NCI-H2171 (cell line): ENCODE measurements around the gene AGPAT1.

ENCODE experiments used
- DNase-seq: peaks from one replicate; lab custom pipeline; 2025; lab: John Stamatoyannopoulos, UW

AGPAT1 gene

DNA sequence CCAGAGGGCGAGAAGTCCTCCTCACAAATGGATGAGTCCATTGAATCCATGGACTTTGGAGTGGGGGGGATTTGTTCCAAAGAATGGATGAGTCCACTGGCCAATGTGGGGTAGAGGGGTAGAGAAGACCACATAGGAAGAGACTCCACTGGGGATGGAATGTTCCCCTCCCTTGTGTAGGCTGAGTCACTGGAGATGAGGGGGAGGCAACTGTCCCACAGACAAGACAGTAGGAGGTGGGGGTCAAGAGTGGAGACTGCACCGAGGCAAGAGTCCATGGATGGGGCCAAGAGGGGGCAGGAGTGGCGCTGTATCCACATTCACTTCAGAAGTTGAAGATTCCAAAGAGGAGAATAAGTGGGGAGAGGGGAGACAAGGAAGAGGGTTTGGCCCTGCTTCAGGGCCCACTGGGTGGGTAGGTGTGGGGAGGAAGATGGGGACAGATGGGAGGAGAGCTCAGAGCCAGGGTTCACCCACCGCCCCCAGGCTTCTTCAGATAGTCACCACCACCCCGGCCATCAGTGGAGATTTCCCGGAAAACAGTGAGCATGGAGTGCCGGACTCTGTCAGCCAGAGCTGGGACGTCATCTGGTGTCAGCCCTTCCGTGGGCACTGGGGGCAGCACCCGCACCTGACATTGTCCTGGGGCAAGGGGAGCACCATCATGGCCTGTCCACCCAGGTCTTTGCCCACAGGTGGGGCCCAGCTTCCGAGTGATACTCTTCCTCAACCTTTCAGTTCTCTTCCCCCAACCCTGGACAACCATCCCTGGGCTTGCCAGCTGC, 6.9 kb downstream of the AGPAT1 start:
- DNase-seq, result no peak

DNA sequence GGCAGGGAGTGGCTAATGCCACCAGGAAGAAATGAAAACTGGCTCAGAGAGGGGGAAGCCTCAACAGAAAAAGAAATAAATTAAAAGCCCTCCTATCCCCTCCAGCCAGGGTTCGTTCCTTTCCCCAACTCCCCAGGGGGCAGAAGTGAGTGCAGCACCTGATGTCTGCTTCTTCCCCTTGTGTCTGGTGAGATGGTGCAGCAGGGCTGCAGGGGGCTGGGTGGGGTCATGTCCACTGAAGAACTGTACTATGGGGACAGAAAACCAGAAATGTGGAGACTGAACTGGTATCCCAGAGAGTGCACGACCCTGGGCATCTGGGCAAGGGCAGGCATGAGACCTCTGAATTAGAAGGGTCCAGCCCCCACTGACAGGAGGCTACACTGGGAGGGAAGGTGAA, 7.5 kb downstream of the AGPAT1 start:
- no peak for DNase-seq

DNA sequence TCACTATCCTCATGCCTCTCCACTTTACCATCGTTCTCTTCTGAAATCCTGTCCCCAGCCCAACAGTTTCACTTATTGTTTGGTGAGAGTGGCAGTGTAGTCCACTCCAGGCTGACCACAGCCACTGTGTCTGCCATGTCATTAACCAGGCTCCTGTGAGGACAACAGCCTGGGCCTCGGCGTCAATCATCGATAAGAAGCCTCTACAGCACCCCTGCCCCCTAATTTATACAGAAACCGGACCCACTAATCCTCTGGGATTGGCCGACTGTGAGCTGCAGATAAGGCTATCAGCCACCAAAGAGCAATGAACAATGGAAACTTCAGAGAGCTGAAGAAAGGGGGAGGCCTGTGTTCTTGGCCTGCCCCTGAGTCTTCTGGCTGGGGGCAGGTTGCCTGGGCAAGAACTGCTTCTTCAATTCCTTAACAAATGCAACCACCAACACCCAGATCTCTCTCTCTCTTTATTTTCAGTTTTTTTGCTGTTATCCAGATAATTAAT, 8.1 kb downstream of the AGPAT1 start:
- DNase-seq, result no peak

DNA sequence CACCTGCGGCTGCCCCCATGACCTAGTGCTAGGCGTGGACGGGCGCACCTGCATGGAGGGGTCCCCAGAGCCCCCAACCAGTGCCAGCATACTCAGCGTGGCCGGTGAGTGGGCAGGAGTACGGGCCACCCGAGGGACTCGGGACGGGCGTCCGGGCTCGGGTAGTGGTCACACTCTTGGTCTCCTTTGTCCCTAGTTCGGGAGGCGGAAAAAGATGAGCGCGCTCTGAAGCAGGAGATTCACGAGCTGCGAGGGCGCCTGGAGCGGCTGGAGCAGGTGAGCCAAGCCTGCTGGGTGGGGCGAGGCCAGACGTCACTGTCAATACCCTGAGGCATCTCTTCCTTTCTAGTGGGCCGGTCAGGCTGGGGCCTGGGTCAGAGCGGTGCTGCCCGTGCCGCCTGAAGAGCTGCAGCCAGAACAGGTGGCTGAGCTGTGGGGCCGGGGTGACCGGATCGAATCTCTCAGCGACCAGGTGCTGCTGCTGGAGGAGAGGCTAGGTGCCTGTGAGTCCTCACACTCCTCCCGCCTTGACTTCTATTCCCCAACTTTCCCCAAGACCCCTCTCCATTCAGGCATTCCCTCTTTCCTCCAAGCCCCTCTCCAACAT, 8.6 kb downstream of the AGPAT1 start:
- no peak for DNase-seq

DNA sequence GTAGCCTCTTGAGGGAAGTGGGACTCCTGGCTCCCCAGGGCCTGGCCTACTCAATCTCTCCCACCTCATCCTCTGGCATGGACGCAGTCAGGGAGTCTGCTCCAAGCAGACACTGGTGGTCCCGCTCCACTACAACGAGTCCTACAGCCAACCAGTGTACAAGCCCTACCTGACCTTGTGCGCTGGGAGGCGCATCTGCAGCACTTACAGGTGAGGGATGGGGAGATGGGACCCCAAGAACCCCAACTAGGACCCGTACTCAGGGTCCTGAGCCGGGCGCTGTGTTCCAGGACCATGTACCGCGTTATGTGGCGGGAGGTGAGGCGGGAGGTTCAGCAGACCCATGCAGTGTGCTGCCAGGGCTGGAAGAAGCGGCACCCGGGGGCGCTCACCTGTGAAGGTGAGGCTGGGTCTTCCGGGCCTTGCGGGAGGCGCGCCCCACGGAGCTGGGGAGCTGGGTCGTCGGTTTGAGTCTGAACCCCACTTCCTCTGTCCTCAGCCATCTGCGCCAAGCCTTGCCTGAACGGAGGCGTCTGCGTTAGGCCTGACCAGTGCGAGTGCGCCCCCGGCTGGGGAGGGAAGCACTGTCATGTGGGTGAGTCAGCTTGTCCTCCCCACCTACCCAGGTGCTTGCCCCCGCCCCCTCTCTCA, 9.3 kb downstream of the AGPAT1 start:
- DNase-seq, result no peak

DNA sequence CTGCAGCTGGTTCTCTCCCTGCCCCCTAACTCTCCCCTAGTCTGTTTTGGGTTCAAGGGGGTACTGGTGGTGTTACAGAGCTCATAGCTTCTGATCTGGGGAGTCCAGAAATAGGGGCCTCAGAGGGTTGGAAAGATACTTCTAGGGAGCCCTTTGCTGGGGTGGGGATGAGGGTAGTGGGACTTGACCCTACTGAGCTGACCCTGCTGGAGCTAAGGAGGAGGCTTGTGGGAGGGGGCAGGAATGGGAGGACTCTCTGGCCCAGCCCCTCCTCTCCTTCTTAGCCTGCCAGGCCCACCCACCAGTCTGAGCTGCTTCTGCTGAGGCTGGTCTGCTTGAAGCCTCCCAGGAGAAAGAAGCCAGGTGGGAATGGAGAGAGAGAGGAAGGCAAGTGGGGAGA, 11.6 kb downstream of the AGPAT1 start, which contains the start of gene EGFL8:
Gene EGFL8 (plus strand): TSS at position 301 of the 400 bp plus-strand sequence. CDS start 1,571 bp downstream, outside the sequence.
- DNase-seq, result no peak

DNA sequence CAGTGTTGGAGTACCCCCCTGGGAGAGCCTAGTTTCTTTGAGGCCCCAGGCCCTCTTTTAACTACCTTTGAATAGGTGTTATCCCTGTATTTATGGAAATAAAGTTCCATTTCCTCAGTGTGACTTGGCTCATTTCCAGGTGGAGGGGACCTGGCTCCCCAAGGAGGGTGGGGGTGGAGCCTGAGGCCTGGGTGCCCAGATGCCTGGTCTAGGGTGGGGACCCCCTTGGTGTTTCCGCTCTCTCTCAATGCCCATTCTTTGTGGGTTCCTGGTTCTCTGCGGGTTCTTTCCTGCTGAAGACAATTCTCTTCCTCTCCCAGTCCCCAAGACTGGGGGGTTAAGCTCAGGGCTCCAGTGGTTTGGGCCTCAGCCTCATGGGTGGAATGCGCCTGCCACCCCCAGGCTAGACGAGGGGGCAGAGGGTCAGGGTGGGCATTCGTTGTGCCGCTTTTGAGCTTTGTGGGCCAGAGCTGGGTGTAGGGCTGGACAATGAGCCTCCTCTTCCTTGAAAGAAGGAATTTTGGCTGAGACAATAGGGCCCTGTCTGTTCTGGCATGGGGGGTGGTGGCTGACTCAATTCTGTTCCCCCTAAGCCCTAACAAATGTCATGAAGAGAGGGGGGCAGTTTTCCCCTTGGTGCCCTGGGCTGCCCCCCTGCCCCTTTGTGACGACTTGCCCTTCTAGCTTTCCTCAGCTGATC, 12.2 kb downstream of the AGPAT1 start:
- no peak for DNase-seq

DNA sequence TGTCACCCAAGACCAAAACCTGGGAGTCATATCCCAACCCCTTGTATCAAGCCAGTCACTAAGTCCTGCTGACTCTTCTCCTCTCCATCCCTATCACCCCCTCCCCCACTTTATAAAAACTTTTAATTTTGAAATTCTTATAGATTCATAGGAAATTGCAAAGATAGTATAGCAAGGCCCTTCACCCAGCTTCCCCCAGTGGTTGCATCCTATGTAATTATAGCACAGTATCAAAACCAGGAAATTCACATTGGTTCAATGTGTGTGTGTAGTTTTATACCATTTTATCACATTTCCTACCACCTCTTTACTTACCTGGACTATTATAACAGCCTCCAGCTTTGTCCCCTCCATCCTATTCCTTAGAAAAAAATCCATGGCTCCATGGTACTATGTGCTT, 17.8 kb downstream of the AGPAT1 start:
- no peak for DNase-seq

DNA sequence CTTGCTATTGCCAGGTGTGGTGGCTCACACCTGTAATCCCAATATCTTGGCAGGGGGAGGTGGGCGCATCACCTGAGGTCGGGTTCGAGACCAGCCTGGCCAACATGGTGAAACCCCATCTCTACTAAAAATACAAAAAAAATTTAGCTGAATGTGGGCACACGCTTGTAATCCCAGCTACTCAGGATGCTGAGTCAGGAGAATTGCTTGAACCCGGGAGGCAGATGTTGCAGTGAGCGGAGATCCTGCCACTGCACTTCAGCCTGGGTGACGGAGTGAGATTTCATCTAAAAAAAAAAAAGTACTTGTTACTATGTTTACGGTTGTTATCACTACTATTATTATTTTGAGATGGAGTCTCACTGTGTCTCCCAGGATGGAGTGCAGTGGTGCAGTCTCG, 19.0 kb downstream of the AGPAT1 start:
- DNase-seq, result no peak

DNA sequence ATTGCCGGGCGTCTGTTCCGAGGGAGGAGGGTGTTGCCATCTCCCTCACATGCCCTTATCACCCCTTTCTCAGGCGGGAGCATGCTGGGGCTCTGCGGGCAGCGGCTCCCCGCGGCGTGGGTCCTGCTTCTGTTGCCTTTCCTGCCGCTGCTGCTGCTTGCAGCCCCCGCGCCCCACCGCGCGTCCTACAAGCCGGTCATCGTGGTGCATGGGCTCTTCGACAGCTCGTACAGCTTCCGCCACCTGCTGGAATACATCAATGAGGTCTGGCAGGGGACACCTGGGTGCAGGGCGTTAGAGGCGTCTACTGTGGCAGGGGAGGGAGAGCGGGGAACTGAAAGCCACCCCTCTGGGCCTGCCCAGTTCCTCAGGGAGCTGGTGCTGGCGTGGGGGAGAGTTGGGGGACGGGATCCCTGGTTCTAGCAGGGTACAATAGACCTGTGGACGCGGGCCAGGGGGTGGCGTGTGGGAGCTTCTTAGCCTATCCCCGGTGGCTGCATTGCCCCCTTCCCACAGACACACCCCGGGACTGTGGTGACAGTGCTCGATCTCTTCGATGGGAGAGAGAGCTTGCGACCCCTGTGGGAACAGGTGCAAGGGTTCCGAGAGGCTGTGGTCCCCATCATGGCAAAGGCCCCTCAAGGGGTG, 21.2 kb downstream of the AGPAT1 start:
- DNase-seq, result peak; percentile 49

DNA sequence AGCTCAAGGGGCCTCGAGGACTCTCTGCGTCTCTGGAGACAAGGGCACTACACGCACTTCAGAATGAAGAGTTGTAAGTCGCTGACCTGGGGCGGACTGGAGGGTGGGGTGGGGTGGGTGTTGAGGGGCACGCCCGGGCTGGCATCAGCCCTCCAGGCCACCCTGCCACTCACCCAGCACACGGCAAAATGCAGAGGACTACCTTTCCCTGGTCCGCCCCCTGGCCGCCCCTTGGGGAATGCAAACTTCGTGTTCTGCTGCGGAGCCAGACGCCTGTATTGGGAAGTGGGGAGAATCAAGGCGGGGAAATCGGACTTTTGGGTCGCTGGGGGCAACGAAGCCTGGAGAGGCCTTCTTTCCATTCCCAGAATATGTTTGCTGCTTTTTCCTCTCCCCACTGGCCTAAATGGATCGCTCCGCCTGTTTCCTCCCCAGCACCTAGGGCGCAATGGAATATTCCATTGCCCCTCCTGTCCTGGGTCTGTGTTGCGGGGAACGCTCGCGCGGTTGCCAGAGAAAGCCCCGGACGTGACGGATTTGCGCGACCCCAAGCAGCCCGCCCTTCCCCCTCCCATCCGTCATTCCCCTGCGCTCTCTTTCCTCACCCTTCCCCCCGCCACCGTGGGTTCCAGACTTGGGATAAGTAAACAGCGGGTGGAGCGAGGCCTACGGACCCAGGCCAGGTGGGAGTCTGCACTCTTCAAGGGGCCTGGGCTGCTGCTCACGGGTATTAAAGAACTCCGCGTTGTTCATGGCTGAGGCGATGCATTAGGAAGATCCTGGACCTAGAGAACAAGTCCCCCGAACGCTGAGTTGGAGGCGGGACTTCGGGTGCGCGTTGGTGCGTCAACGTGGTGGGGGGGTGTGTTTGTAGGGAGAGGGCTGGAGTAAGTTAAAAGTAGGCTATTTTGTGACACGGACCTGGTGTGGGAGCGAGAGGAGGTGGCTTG, 22.0 kb downstream of the AGPAT1 start, which contains the start of gene PPT2:
Gene PPT2 (plus strand): TSS at position 578 of the 950 bp plus-strand sequence. CDS start 454 bp downstream, outside the sequence.
- peak; percentile 90 for DNase-seq

DNA sequence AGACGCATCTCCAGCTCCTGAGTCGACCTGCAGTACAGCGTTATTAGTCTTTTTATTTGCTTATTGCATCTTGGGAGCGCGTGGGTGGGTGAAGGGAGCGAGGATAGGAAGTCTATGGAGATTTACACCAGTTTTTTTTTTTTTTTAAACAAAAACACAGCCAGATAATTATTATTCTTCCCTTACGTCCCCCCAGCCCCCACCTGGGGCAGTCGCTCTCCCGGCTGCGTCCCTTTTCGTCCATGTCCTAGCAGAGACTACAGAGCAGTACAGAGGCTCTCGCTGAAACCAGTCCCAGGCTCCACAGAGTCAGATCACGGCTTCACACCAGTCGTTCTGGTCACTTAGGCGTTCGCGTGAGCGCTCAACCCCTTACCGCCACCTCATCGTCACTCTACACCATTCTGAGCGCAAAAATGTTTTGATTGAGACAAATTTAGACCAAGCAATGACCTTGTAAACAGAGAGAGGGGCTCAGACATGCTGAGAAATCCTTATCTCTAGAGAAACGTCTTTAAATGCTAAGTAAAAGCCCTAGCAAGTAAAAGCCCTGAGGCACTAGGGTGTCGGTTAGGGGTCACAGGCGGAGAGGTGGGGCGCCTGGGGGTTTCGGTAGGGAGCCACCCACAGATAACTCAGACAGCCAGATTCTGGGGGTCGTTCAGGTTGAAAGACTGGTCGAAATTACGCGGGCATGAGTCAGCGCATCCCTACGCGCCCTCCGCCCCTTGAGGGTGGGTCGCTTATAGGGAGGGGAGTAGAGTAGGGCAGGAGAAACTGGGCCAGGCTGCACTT, 22.9 kb downstream of the AGPAT1 start:
- no peak for DNase-seq

DNA sequence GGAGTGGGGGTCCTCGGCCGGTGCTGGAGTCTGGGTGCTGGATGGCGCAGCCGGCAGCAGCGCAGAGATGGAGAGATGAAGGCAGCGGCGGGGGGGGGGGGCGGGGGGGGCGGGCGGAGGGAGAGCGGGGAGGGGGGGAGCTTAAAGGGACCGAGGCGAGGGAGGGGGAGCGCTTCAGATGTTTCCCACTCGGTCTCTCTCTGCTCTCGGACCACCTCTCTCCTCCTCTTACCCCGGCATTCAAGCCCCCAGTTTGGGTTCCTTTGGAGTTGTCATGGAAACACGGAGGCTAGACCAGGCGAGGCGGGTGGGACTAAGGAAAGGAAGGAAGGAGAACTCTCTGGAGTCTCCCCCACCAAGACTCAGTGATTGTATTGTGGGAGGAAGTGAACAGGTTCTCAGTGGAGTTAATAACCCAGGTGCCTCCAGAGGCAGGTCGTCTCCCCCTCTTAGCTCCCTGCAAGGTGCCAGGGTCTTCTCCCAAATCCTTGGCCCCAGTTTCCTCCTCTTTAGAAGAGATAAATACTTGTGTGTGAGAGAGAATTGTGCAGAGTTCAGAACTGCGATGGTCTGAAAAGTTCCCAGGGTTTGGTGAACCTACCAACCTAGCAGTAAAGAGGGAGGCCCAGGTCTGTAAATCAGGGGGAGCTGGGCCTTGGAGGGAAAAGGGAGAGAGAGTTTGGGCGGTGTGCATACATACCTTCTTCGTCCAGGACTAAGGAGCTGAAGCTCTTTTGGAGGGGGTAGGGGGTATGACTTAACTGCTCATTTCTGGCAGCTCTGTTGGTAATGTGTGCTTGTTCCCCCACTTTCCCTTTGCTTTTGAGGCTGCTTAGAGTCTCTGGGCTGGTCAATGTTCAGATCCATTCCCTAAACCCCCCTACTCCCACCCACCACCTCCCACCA, 23.8 kb downstream of the AGPAT1 start, which contains the start of gene PRRT1:
Gene PRRT1 (minus strand): TSS at position 77 of the 906 bp plus-strand sequence. CDS start 112 bp downstream, outside the sequence.
- DNase-seq, result no peak

DNA sequence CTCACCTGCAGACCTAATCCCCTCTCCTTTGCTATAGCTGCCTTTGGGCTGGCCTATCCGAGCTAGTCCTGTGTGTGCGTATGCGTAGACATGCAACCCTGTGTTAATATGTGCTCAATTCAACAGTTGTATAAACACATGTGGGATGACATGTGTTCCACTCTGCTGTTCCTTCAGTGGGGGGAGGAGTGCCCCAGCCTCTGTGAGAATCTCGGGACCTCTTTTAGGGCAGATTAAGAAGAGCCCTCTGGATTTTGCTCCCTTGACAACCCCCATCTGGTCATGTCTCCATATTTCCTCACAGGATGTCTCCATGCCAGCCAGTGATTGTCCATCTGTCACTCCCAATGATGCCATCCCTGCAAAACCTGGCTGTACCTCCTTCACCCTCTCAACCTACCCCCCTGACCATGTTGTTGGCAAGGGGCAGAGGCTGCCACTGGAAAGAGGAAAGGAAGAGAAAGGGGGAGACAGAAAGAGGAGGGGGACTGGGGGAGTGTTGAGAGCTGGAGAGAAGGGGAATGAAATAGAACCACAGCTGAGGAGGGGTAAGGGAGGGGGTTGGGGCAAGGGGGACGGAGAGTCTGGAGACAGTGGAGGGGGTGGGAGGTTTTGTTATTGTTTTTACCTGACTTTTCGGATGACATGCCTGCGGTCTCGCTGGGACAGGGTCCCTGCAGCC, 24.6 kb downstream of the AGPAT1 start:
- peak; percentile 34 for DNase-seq

DNA sequence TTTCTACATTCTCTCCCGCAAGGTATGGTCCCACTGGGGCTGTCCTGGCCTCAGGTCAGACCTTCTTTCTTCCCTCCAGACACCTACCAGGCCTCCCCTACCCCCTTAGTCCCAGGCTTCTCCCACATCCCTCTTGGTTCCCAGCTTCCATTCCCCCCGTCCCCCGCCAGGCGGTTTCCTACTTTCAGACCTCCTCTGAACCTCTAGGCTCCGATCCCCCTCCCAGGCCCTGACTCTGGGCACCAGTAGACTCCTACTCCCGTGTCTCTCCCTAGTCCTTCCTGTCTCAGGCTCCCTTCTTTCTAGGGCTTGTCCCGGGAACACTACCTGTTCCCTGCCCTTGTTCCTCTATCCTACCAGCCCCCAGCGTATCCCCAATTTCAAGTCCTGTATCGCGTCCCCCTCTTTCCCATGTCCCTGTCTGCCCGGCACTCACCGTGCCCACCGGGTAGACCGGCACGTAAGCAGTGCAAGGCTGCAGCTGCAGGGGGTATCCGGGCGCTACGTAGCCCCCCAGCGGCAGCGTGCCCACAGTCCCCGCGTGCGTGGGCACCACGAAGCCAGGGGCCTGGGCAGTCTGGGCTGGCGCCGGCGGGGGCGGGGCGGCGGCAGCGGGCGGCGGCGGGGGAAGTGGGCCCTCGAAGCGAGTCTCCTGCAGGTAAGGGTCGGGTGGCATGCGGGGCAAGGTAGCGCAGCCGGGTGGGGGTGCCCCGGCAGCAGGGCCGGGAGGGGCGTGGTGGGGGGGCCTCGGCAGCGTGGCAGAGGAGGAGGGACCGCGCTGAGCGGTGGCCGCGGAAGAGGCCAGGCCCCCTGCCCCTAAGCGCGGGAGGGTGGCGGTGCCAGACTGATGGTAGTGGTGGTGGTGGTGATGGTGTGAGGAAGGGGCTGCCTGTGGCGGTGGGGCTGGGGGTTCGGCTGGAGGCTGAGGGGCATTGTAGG, 25.7 kb downstream of the AGPAT1 start:
- no peak for DNase-seq

DNA sequence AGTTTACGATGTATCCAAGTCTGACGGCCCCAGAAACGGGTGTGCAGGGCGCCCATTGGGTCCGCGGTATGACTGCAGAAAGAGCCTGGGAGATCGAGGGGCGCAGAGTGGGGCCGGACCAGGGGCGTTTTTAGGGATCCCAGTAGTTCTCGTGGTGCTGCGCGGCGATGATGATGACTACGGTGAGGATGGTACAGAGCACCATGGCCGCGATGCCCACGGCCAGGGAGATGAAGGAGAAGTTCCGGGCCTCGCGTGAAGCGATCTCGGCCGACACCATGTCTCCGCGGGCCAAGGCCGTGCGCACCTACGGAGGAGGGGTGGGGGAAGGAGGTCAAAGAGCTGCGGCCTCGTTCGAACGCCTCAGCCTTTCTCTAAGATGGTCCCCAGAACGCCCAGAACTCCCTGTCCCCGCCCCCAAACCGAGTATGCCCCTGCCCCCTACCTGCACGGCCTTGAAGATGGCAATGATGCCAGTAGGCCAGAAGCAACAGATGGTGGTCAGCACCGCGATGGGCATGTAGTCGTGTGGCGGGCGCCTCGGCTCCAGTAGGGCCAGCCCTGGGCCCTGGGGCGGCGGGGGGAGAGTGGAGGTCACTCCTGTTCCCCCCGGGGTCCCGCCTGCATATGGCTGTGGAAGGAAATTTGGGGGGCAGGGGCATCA, 26.7 kb downstream of the AGPAT1 start:
- no peak for DNase-seq
